Daoy (cell line): ENCODE measurements around the gene CORO7. TPM values are rescaled to one million over a fixed set of nuclear protein-coding genes. Genes with fewer than 3 reads are reported as not detected.
A peak's percentile ranks its signal among the peaks of the same experiment; 100 is the strongest.

ENCODE experiments used
- DNase-seq: peaks from one replicate; pipeline ENCODE4 v3.0.0-alpha.2; 2015; ENCODE audit warnings: low read depth
- total RNA-seq: library from RNA; depleted of rRNA; stranded (reverse); fragments of >200 nt; shearing (Covaris generic); gene quantifications from 2 replicates; pipeline ENCODE4 v1.2.3, GENCODE V29; 2014; rRNA removed

Gene CORO7
- total RNA-seq, 1 experiment from 2014 or later = 7.0 TPM

GRCh38 chr16:4307215-4308037 is 109.0 kb downstream of the CORO7 start:
- DNase-seq = peak; percentile 92

DNA sequence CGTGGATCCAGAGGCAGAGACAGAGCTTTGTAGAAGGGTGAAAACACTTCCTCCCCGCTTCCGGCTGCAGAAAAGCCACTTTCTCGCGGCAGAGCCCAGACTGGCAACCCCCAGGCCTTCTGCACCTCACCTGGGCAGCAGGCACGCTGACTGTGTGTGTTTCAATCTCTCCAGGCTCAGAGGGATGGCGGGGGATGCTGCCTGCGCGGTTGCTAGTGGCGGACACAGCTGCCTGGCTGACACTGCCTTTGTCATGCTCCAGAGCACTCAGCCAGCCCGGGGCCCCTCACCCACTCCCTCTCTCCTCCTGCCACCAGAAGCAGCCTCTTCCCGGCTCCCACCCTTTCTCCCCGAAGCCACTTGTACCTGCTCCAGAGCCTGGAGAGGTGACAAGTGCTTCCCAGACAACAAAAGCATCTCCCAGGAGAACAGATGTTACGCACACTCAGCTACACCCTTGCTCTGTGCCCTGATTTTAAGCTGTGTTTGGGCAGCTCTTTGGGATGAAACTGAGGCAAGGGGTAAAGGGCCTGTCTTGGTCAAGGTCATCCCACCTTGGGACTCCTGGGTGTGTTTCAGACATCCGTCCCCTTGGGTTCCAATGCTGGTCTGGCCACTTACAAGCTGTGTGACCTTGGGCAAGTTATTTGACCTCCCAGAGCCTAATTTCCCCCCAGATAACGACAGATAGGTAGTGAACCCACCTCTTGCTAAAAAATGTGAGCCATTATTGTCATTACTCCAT is 109.8 kb downstream of the CORO7 start:
- no peak for DNase-seq

Other genes starting within 250 kb of the CORO7 start
- gene SRL, start 174.5 kb downstream of the CORO7 start, total RNA-seq = not detected in 2 replicates
- gene TFAP4, start 143.6 kb downstream of the CORO7 start, total RNA-seq = 13.4 and 14.1 TPM in 2 replicates
- gene GLIS2, start 100.5 kb downstream of the CORO7 start, total RNA-seq = 0.36 and 0.46 TPM in 2 replicates
- 34.1 and 71.8 TPM in 2 replicates for gene PAM16, start 65.3 kb downstream of the CORO7 start, total RNA-seq
- gene VASN, start 44.7 kb downstream of the CORO7 start, total RNA-seq = 22.1 and 25.1 TPM in 2 replicates
- 54.8 and 73.9 TPM in 2 replicates for gene DNAJA3, start 9.3 kb upstream of the CORO7 start, total RNA-seq
- 26.5 and 53.5 TPM in 2 replicates for gene NMRAL1, start 58.0 kb upstream of the CORO7 start, total RNA-seq
- gene HMOX2, start 59.8 kb upstream of the CORO7 start, total RNA-seq = 38.6 and 41.3 TPM in 2 replicates
- 9.7 and 11.9 TPM in 2 replicates for gene CDIP1, start 122.2 kb upstream of the CORO7 start, total RNA-seq
- not detected in 2 replicates for gene C16orf96, start 139.7 kb upstream of the CORO7 start, total RNA-seq
- 10.2 and 16.3 TPM in 2 replicates for gene UBALD1, start 198.3 kb upstream of the CORO7 start, total RNA-seq
- gene MGRN1, start 208.2 kb upstream of the CORO7 start, total RNA-seq = 8.4 and 26.1 TPM in 2 replicates